HepG2 (cell line): ENCODE measurements around the gene NT5DC4. TPM values are rescaled to one million over a fixed set of nuclear protein-coding genes. Genes with fewer than 3 reads are reported as not detected.
A peak's percentile ranks its signal among the peaks of the same experiment; 100 is the strongest.

Experiments used
- ARHGAP35 ChIP-seq: sonication (generic); formaldehyde crosslinking; IDR thresholded peaks from 2 replicates; pipeline ENCODE4 v1.9.0; 2022; ENCODE audit warnings: mild to moderate bottlenecking, inconsistent platforms, moderate library complexity, missing genetic modification reagents, borderline replicate concordance
- ATF7-NPFF ChIP-seq: sonication (generic); formaldehyde crosslinking; IDR thresholded peaks from 2 replicates; pipeline ENCODE4 v1.8.1; 2023; ENCODE audit warnings: mild to moderate bottlenecking, low read depth, missing genetic modification reagents, moderate library complexity
- CTCF ChIP-seq: sonication (generic); formaldehyde crosslinking; IDR thresholded peaks from 2 replicates; pipeline ENCODE4 v1.5.0; 2020; ENCODE audit warnings: mild to moderate bottlenecking, missing genetic modification reagents, moderate library complexity
- HOXA3 ChIP-seq: sonication (generic); formaldehyde crosslinking; IDR thresholded peaks from 2 replicates; pipeline ENCODE4 v1.5.0; 2020; ENCODE audit warnings: missing genetic modification reagents
- KLF9 ChIP-seq: IDR thresholded peaks from 2 replicates; pipeline ENCODE4 v1.6.1; 2016; ENCODE audit warnings: low read depth
- NRL ChIP-seq: sonication (generic); formaldehyde crosslinking; IDR thresholded peaks from 2 replicates; pipeline ENCODE4 v1.5.0; 2020; ENCODE audit warnings: missing genetic modification reagents, mild to moderate bottlenecking, moderate library complexity, borderline replicate concordance
- PRMT3 ChIP-seq: sonication (generic); formaldehyde crosslinking; IDR thresholded peaks from 2 replicates; pipeline ENCODE4 v1.8.1; 2022; ENCODE audit warnings: low read depth, mild to moderate bottlenecking, moderate library complexity, missing genetic modification reagents, borderline replicate concordance
- RAD21 ChIP-seq: fragments of 450-650 bp; formaldehyde crosslinking; IDR thresholded peaks from 2 replicates; pipeline ENCODE4 v1.5.0; 2020; ENCODE audit warnings: mild to moderate bottlenecking
- RNF2 ChIP-seq: fragments of 450-650 bp; conservative IDR thresholded peaks from 2 replicates; pipeline ENCODE4 v1.6.1; 2016; ENCODE audit warnings: low read depth
- SOX6 ChIP-seq, 2 experiments: fragments of 450-650 bp in 1 of 2; sonication (generic) in 1 of 2; formaldehyde crosslinking in 1 of 2; IDR thresholded peaks; 2 replicates each; pipeline versions ENCODE4 v1.4.0 to v1.6.1; 2017 to 2020; ENCODE audit warnings: antibody characterized with exemption in 1 of 2, mild to moderate bottlenecking in 1 of 2, missing genetic modification reagents in 1 of 2
- UBTF ChIP-seq: sonication (generic); formaldehyde crosslinking; IDR thresholded peaks from 2 replicates; pipeline ENCODE4 v1.4.0; 2020; ENCODE audit warnings: mild to moderate bottlenecking, missing genetic modification reagents
- ZBTB14 ChIP-seq: sonication (generic); formaldehyde crosslinking; IDR thresholded peaks from 2 replicates; pipeline ENCODE4 v1.4.0; 2020; ENCODE audit warnings: missing genetic modification reagents
- ZFAT ChIP-seq: sonication (generic); formaldehyde crosslinking; conservative IDR thresholded peaks from 2 replicates; pipeline ENCODE4 v1.8.1; 2023; ENCODE audit warnings: missing genetic modification reagents, inconsistent platforms
- ZFP37 ChIP-seq: sonication (generic); formaldehyde crosslinking; IDR thresholded peaks from 2 replicates; pipeline ENCODE4 v1.4.0; 2020; ENCODE audit warnings: missing genetic modification reagents, borderline replicate concordance
- ZNF609 ChIP-seq: sonication (generic); formaldehyde crosslinking; IDR thresholded peaks from 2 replicates; pipeline ENCODE4 v1.4.0; 2020; ENCODE audit warnings: mild to moderate bottlenecking, missing genetic modification reagents, borderline replicate concordance
- ZNF816 ChIP-seq: sonication (generic); formaldehyde crosslinking; IDR thresholded peaks from 2 replicates; pipeline ENCODE4 v1.8.0; 2022; ENCODE audit warnings: missing genetic modification reagents, mild to moderate bottlenecking, borderline replicate concordance
- polyA plus RNA-seq, 8 experiments: library from polyadenylated mRNA; depleted of rRNA in 3 of 8; stranded (reverse) in 7 of 8; unstranded in 1 of 8; fragments of >200 nt; fragmentation: Illumina TruSeq in 4 of 8; extraction: Trizol in 4 of 8; gene quantifications; 2 replicates each; pipeline versions ENCODE4 v1.2.1 to v1.2.3, GENCODE V29; 2011 to 2016; ENCODE audit warnings: low read depth in 4 of 8, missing spikeins in 1 of 8, mixed read lengths in 1 of 8; ENCODE audit not compliant: insufficient read depth in 1 of 8
- total RNA-seq, 5 experiments: library from RNA; depleted of rRNA; stranded (reverse); fragments of >200 nt; fragmentation: Illumina TruSeq; extraction: Trizol; gene quantifications; 2 replicates each; pipeline ENCODE4 v1.2.3, GENCODE V29; 2016; ENCODE audit warnings: low read depth in 1 of 5

NT5DC4 gene
- total and polyA plus RNA-seq, 2 of the 13 experiments (the other 11 are each of a cell fraction or from before 2014, with no cell fraction given) = 0.04 to 4.2 TPM

GRCh38 chr2:112726487-112727190 lies 5.8 kb downstream of the NT5DC4 start (continued):
- no peak for TF ChIP-seq ZFP37
- peak; percentile 100 for TF ChIP-seq CTCF (CRISPR knock-in tag)
- TF ChIP-seq SOX6 (IDR thresholded peaks at IDR 0.05) = no peak
- TF ChIP-seq SOX6 (CRISPR knock-in tag; IDR thresholded peaks at IDR 0.05) = peak; percentile 38; the same call in 1 of the 2 replicates
- no peak; the same call in 1 of the 2 replicates for TF ChIP-seq ZNF609
- no peak for TF ChIP-seq PRMT3 (CRISPR knock-in tag)
- TF ChIP-seq NRL (CRISPR knock-in tag) = peak; percentile 85
- TF ChIP-seq ATF7-NPFF (CRISPR knock-in tag) = 0 out of 2 replicates have a peak, but pooled peaks have one; percentile 40
- TF ChIP-seq UBTF (CRISPR knock-in tag) = peak; percentile 81
- TF ChIP-seq ZFAT (CRISPR knock-in tag) = no peak
- TF ChIP-seq HOXA3 = peak; percentile 66
- TF ChIP-seq ZBTB14 = no peak
- TF ChIP-seq KLF9 (CRISPR knock-in tag) = no peak
- TF ChIP-seq ARHGAP35 (CRISPR knock-in tag) = no peak
- peak; percentile 100 for TF ChIP-seq RAD21
- TF ChIP-seq ZNF816 (CRISPR knock-in tag) = no peak
- peak; percentile 40; the same call in 1 of the 2 replicates for TF ChIP-seq RNF2
